Globus pallidus (tissue), 1 donor: Measurements from ENCODE around the gene CBLL1.

Experiments used
- DNase-seq: peaks from one replicate; pipeline ENCODE4 v3.0.0-alpha.2; 2015; ENCODE audit warnings: low spot score

Gene CBLL1, protein sequence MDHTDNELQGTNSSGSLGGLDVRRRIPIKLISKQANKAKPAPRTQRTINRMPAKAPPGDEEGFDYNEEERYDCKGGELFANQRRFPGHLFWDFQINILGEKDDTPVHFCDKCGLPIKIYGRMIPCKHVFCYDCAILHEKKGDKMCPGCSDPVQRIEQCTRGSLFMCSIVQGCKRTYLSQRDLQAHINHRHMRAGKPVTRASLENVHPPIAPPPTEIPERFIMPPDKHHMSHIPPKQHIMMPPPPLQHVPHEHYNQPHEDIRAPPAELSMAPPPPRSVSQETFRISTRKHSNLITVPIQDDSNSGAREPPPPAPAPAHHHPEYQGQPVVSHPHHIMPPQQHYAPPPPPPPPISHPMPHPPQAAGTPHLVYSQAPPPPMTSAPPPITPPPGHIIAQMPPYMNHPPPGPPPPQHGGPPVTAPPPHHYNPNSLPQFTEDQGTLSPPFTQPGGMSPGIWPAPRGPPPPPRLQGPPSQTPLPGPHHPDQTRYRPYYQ

DNA sequence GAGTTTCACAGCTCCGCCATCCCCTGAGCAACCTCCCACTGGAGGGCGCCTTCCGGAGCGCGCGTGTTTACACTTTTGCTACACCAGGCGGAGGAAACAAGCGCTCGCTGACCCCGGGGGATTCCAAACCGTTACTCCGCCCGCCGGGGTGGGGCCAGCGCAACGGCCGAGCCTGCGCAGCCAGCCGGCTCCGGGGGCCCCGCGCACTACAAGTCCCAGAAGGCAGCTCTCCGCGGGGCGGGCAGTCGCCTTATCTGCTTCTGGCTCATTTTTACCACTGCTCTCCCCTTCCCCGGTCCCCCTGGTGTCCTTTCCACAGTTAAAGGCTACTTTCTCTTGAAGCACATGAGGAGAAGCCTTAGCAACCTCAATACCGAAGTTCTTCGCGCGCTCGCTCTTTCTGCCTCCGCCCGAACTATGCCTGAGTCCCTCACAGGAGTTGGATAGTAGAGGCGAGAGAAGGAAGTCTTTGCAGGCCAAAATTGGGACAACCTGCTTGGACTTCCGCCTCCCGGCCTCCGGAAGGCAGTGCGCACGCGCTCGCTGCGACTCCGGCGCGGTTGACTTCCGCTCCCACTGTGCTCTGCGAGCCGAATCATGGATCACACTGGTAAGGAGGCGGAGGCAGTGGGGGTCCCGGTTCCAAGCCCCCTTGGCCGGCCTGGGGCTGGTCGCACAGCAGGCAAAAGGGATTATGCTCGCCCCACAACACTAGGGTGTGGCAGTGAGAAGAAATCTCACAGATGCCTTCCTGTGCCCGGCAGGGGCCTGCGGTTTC, at the start of gene CBLL1:
TSS of gene CBLL1 (plus strand) at position 576 of the 778 bp plus-strand sequence. CDS start at position 598, 22 bp downstream.
- peak; percentile 96 for DNase-seq

GRCh38 chr7:107694386-107694785, 49.6 kb upstream of the CBLL1 start:
- DNase-seq = peak; percentile 47

DNA sequence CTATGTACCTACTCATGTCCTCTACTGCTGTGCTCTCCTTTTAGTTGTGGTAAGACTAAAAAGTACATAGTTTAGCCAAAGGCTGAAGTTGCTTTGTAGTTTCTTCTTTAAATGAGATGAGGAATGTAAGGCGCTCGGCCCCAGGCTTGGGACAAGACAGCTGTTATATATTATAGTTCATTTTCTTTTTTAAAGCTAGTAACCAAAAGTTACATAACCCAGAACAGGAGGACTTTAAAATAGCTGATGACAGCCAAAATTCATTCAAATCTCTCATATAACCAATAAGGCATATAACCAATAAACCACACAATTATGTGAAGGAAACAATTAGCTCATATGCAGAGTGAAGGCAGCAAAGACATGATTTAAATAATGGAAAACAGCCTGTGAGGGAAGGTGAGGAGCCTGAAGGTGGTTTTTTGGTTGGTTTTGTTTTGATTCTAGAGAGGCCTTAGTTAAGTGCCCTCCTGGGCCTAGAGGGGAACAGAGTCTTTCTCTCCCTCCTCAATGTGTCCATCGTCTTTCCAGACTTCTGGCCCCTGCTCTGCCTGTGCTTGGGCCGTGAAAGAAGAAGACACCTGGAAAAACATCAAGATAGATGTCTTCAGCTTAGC, 47.5 kb upstream of the CBLL1 start:
- DNase-seq = no peak

DNA sequence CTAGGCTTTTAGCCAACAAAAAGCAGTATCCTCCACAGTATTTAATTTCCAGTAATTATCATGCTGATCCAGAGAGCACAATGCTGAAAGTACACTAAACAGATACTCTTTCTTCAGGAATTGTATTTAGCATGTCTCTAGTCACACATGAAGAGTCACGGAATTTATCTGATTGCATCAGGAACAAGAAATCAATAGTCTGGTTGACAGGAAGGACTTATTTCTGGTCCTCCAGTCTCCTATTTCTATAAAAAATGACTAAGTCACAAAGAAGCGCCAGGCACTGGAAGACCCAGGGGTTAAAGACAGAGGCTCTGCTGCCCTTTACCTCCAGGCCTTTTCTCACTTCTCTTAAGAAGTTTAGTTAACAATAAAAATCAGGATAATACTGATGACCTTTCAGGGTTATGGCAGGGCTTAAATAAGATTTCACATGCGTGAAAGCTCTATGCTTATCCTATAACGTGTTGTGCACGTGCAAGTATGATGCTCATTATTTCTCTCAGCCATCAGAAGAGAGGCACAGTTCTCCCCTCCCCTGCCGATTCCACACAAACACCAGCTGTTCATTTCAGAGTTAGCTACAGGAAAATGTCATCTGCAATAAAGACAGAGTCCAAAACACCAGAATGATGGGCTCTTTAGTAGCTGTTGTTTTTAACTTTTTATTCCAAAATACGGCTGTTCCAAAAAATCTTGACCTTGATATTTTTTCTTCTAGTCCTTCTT, 46.5 kb upstream of the CBLL1 start:
- DNase-seq = no peak

DNA sequence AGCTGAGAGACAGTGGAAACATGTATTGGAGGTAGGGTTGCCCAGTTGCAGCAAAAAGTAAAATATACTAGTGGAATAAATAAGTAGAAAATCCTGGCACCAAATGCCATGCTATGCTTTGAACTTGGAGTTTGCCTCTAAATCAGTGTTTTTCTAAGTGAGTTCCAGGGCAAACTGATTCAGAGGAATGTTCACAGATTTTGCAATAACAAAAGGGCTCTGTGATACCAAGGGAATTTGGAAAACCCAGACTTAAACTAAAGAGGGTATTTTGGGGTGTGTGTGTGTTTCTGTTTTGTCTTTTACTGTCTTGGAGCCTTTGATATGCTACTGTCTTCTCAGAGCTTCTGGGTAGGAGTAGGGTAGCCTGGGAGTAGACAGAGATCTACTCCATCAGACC, 43.4 kb upstream of the CBLL1 start:
- no peak for DNase-seq

DNA sequence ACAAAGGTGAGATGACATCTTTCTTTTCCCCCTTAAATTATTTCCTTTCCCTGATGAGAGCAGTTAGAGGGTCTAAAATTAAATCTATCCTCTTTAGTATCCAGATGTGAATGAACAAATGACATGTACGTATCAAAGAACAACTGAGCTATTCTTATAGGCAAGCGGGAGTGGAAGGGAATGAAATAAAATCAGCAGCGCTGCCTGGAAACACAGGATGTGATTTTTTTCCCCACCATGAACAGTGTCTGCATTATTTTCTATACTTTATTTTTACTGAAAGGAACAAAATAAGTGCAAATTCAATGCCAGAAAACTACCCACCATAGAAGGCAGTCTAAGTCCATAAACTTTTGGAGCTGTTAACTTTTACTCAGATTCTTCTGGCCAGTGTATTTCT, 42.8 kb upstream of the CBLL1 start:
- DNase-seq = no peak

- DNase-seq = no peak
Observed at GRCh38 chr7:107703219-107703618, 40.7 kb upstream of the CBLL1 start.

- no peak for DNase-seq
Observed at GRCh38 chr7:107703872-107704271, 40.1 kb upstream of the CBLL1 start.

- no peak for DNase-seq
Observed at GRCh38 chr7:107708956-107709355, 35.0 kb upstream of the CBLL1 start.

DNA sequence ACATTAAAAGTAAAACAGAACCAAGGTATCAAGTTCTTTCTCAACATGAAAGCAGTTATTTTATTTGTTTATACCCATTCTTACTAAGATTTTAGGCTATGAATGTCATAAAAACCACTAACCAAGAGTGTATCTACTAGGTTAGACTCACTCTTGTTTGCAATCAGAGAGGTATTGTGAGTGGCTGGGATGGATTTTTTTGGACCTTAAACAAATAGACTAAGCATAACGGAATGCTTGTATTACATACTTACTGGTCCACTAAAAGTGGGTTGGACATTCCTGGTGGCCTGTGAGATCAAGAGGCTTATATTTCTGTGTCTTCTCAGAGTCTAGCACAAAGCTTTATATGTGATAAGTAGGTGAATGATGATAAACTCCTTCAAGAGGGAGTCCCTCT, 32.6 kb upstream of the CBLL1 start:
- no peak for DNase-seq

DNA sequence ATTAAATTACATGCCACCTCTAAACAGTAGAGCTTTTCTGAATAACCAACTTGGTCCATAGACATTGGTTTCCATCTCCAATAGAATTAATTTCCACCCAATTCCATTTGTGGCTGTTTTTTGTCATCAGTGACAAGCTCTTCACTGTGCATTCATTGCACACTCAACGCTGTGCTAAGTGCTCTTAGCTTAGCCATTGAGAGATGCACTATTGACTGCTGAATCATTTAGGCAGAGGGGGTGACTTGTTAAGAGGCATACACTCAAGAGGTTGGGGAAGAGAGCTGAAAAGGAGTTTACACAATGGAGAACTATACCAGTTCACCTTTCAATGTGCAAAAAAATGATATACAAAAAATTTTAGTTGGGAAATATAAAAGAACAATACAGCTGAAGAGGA, 31.9 kb upstream of the CBLL1 start:
- DNase-seq = no peak

- no peak for DNase-seq
Observed at GRCh38 chr7:107712896-107713295, 31.0 kb upstream of the CBLL1 start.

DNA sequence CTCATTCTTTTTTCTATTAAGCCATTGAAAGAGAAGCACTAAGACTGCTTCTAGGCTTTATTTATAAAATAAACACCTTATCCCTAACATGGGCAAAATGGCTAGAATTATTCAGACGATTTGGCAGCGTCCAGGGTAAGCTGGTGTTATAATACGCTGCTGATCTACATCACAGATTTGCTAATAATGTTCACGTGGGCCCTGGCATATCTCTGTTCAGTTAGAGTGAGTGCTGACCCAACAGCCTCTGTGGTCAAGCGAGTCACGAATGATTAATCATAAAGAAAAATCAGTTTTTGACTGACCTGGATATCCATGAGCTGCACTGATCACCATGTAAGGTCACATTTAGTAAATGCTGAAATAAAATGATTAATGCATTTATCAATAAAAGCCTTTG, 28.4 kb upstream of the CBLL1 start:
- DNase-seq = no peak

- DNase-seq = no peak
Observed at GRCh38 chr7:107718456-107719193, 25.3 kb upstream of the CBLL1 start.

GRCh38 chr7:107721286-107721685, 22.7 kb upstream of the CBLL1 start:
- no peak for DNase-seq

DNA sequence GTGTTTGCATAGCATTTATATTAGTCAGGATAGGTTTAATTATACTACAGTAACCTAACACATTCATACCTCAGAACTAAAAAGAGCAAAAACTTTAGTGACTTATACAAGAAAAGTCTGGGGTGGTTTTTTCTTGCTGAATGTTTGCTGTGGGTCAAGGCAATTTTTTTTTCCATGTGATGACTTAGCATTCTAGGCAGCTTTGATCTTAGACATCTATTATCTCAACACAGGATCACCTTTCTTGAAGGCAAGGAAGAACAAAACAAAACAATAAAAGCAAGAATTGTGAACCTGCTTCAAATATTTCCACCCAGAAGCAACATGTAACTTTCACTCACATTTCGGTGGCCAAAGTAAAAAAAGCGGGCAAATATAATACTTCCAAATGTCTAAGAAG, 20.7 kb upstream of the CBLL1 start:
- no peak for DNase-seq

DNA sequence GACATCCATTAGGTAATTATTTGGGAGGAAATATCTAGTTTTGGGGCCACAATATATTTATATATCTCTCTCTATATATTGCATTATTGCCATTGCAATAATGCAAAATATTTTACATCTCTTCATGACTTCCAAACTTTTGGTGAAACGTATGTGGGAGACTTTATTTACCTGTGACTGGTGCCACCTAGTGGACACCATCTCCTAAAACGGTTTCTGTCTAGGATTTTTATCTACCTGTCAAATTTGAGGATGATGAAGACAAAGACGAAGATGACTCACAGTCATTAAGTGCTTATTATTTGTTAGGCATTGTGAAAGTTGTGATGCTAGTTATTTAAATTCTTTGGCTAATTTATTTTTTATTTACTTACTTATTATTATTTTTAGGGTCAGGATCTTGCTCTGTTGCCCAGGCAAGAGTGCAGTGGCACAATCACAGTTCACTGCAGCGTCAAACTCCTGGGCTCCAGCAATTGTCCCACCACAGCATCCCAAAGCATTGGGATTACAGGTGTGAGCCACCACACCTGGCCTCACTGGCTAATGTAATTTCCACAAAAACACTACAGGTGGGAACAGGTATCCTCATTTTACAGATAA, 18.7 kb upstream of the CBLL1 start:
- DNase-seq = peak; percentile 28

DNA sequence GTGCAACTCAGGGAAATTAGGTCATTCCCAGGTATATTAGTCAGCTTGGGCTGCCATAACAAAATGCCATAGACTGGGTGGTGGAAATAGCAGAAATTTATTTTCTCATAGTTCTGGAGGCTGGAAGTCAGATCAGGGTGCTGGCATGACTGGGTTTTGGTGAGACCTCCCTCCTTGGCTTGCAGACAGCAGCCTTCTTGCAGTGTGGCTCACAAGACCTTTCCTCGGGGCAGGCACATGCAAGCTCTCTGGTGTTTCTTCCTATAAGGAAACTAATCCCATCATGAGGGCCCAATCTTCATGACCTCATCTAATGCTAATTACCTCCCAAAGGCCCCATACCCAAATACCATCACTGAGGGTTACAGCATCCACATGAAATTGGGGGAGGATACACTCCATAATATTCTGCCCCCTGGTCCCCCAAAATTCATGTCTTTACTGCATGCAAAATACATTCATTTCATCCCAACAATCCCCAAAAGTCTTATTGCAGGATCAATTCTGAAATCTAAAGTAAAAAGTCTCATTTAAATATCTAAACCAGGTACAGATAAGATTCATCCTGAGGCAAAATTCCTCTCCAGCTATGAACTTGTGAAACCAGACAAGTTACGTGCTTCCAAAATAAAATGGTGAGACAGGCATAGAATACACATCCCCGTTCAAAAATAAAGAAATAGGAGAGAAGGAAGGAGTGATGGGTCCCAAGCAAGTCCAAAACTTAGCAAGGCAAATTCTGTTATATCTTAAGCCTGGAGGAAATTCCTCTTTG, 17.4 kb upstream of the CBLL1 start:
- no peak for DNase-seq

DNA sequence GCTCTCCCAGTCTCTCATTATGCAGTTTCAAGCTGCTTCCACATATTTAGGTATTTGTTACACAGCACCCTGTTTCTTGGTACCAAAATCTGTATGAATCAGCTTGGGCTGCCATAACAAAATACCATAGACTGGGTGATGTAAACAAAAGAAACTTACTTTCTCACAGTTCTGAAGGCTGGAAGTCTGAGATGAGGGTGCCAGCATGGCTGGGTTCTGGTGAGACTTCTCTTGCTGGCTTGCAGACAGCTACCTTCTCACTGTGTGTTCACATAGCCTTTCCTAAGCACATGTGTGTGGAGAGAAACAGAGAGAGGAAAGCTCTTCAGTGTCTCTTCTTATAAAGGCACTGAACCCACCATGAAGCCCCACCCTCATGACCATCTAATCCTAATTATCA, 15.7 kb upstream of the CBLL1 start:
- no peak for DNase-seq
